Forelimb muscle (tissue), 1 donor: ENCODE data around the gene TMEM170B. TPM values are rescaled to one million over a fixed set of nuclear protein-coding genes. Genes with fewer than 3 reads are reported as not detected.

Experiments used
- DNase-seq: peaks from one replicate; pipeline ENCODE4 v3.0.0-alpha.2; 2013; ENCODE audit warnings: low read depth
- polyA plus RNA-seq: library from polyadenylated mRNA; unstranded; fragments of 120-200 nt; gene quantifications from one replicate; pipeline ENCODE4 v1.2.1, GENCODE V29; 2013; ENCODE audit not compliant: insufficient read length

Gene TMEM170B
- polyA plus RNA-seq, 1 donor, result 6.1 TPM

DNA sequence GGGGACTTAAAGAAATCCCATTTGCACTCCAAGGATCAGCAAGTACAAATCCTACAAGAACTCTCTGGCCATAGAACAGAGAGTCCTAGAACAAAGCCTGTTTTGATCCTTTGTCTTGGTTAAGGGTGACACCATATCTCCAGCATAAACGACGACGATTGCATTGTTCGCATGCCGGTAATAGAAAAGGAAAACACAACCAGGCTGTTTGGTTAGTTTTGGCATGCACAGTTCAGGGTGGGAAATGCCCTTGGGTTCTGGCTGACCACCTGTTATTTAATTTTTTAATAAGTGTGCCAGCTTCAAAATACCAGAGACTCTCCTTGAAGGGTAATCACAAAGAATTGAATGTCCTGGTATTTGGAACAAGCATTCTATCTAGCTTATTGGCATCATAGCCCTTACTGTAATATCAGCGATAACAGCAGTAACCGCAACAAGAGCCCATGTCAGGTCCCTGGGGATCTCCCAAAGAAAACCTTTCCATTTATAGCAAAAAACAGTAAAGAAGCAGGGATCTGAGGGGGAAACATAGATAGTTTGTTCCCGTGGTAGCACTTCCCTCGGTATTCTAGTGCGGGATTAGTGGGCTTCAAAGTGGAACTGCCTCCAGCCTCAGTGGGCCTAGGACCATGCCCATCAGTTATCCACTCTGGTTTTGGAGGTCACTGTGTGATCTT lies 77.1 kb downstream of the TMEM170B start:
- DNase-seq, result no peak

- DNase-seq, result no peak
Observed at GRCh38 chr6:11615214-11615602, 77.7 kb downstream of the TMEM170B start.

DNA sequence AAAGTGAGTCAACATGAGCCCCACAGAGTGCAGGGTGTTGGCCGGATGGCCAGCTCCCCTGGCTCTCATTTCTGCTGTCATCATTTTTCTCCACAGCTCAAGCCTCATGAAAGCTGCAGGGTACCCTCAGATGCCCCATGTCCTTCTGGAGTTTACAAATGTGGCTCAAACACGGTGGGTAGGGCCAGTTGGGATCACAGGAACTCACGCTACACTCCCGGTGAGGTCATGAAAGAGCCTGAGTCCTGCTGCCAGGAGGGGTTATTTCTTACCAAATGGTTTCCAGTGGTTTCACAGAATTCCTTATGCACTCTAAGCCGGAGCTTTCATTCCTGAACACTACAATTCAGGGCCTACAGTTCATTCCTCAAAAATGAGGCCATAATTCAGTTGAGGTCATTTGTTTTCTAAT lies 78.7 kb downstream of the TMEM170B start:
- DNase-seq, result no peak

DNA sequence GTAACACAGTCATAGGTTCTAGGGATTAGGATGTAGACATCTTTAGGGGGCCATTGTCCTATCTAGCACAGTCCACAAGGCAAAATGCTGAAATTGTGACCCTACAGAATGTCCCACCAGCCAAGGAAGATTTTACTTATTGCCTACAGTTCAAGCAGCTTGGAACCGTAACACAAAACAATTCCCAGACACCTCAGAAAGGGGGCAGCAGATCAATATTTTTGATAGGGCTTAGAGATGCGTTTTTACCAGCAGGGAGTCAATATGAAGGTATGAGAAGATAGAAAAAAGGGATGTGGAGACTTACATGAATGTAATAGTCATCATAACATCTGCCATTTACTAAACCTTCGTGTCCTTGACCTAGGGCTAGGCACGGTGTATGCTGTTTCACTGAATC lies 81.0 kb downstream of the TMEM170B start:
- no peak for DNase-seq

GRCh38 chr6:11621119-11621518 lies 83.6 kb downstream of the TMEM170B start:
- no peak for DNase-seq

DNA sequence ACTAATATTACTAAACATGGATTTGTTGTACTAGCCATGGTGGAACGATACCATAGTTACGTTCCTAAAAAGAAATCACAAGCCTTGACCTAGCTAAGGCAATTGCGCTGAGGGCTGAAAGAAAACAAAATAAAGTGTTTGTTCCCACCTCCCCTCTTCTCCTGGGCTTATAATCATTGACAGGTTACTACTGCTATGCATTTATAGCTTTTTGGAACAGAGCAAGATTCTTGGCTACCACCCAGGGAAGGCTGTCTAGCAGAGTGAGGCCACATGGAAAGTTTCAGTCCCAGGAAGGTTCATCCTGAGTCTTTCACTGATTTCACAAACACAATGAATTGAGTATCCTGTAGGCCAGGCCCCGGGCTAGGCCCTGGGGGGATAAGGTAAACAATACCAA lies 84.6 kb downstream of the TMEM170B start:
- DNase-seq, result no peak

DNA sequence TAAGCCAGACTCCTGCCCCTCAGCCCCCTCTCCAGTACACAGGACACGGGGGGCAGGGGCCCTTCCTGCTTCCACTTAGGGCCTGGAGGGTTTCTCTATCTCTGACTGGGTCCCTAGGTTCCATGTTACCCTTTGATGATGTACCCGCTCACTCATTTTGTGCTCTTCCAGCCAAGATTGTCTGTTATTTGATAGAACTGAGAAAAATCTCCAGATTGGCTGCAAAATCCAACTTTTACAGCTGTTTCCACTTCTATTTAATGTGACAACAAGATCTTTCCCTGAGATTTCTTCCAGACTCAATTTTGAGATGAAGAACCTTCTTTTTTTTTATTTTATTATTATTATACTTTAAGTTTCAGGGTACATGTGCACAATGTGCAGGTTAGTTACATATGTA lies 85.7 kb downstream of the TMEM170B start:
- no peak for DNase-seq

GRCh38 chr6:11625302-11625701 lies 87.8 kb downstream of the TMEM170B start:
- DNase-seq, result no peak

DNA sequence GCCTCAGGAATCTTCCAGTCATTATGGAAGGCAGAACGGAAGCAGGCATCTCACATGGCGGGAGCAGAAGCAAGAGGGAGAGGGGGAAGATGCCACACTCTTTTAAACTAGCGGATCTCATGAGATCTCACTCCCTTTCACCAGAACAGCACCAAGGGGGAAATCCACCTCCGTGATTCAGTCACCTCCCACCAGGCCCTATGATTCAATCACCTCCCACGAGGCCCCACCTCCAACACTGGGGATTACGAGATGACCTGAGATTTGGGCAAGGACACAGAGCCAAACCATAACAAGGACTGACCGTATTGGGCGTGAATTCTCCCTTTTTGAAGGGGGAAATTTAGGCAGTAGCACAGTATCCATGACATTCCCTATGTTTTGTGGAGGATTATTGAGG lies 88.8 kb downstream of the TMEM170B start:
- no peak for DNase-seq

- no peak for DNase-seq
Observed at GRCh38 chr6:11628562-11628961, 91.0 kb downstream of the TMEM170B start.

- DNase-seq, result no peak
Observed at GRCh38 chr6:11631008-11631407, 93.5 kb downstream of the TMEM170B start.

DNA sequence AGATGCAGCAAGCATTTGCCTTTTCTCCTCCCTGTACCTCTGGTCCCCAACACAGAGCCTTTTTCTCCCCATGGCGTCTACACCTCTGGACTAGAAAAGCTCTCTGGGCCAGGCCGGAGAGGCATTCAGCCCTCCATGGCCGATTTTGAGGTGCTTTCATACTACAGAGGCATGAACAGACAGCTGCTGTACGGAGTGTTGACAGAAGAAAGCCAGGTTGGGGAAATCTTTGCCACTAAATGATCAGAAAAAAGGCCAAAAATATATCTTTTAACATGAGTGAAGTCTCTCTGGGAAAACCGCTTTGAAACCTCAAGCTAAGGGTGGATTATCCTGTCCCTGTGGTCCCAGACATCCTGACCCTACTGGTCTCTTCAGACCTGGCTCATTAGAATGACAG lies 94.0 kb downstream of the TMEM170B start:
- no peak for DNase-seq

DNA sequence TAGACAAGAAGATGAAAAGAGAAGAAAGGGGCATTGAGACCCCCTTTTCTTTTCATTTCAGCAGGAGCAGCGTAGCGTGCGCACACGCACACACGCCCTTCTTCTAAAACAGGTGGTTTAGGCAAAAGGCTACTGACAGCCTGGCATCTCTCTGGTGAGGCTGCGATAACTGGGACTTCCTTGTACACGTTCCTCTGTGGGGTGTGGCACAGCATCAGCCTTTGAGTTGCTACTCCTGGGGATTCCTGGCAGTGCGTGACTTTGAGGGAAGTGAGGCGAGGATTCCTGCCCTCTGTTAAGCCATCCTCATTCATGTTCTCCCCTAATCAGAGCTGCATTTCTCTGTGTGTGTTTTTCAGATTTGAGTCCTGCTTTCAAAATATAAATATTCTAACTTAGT lies 94.7 kb downstream of the TMEM170B start:
- DNase-seq, result no peak

- DNase-seq, result no peak
Observed at GRCh38 chr6:11632795-11633511, 95.4 kb downstream of the TMEM170B start.

Other genes with a start within 250 kb of the TMEM170B start
- 0.38 TPM for gene ADTRP, start 241.1 kb downstream of the TMEM170B start, polyA plus RNA-seq